ENCODE data around the gene FUT1.
"Not testable (repeated sequence)": the region's sequence is repeated elsewhere in the genome, so short reads cannot be mapped to it uniquely, and the experiment has no call there.

Gene FUT1

GRCh38 chr19:48752496-48753365, at the start of gene FUT1:
TSS of gene FUT1 (minus strand) at chr19:48752641. CDS start at chr19:48751281, 1,360 bp downstream.
- DNase-seq (ENCODE audit: low read depth): peak; percentile 19

GRCh38 chr19:48799358-48800300, 47.2 kb upstream of the FUT1 start:
- DNase-seq (ENCODE audit: low read depth): no peak

- no peak for DNase-seq (ENCODE audit: low read depth)
Observed at GRCh38 chr19:48798937-48799336, 46.5 kb upstream of the FUT1 start.

GRCh38 chr19:48797103-48797502, 44.7 kb upstream of the FUT1 start:
- DNase-seq (ENCODE audit: low read depth): no peak

GRCh38 chr19:48796298-48797083, 44.0 kb upstream of the FUT1 start:
- no peak for DNase-seq (ENCODE audit: low read depth)

GRCh38 chr19:48795685-48796070, 43.2 kb upstream of the FUT1 start:
- no peak for DNase-seq (ENCODE audit: low read depth)

- peak; percentile 77 for DNase-seq (ENCODE audit: low read depth)
Observed at GRCh38 chr19:48795055-48795684, 42.7 kb upstream of the FUT1 start.

GRCh38 chr19:48794291-48794690, 41.9 kb upstream of the FUT1 start:
- no peak for DNase-seq (ENCODE audit: low read depth)

- no peak for DNase-seq (ENCODE audit: low read depth)
Observed at GRCh38 chr19:48793271-48793670, 40.8 kb upstream of the FUT1 start.

GRCh38 chr19:48787331-48787730, 34.9 kb upstream of the FUT1 start:
- DNase-seq (ENCODE audit: low read depth): not testable (repeated sequence)

- DNase-seq (ENCODE audit: low read depth): not testable (repeated sequence)
Observed at GRCh38 chr19:48786422-48786821, 34.0 kb upstream of the FUT1 start.

- DNase-seq (ENCODE audit: low read depth): no peak
Observed at GRCh38 chr19:48784527-48784926, 32.1 kb upstream of the FUT1 start.

GRCh38 chr19:48780631-48781391, 28.4 kb upstream of the FUT1 start:
- DNase-seq (ENCODE audit: low read depth): no peak

- DNase-seq (ENCODE audit: low read depth): no peak
Observed at GRCh38 chr19:48779636-48780035, 27.2 kb upstream of the FUT1 start.

- no peak for DNase-seq (ENCODE audit: low read depth)
Observed at GRCh38 chr19:48777720-48778119, 25.3 kb upstream of the FUT1 start.

- no peak for DNase-seq (ENCODE audit: low read depth)
Observed at GRCh38 chr19:48777139-48777538, 24.7 kb upstream of the FUT1 start.

GRCh38 chr19:48772503-48772953, 20.1 kb upstream of the FUT1 start:
- DNase-seq (ENCODE audit: low read depth): no peak

GRCh38 chr19:48770734-48771472, 18.5 kb upstream of the FUT1 start:
- DNase-seq (ENCODE audit: low read depth): no peak

- no peak for DNase-seq (ENCODE audit: low read depth)
Observed at GRCh38 chr19:48770266-48770665, 17.8 kb upstream of the FUT1 start.

Data from activated T-cell treated with anti-CD3 and anti-CD28 coated beads for 48 hours (primary cell).